Mucosa of stomach (tissue), 1 donor: ENCODE data around the gene TXNL4A.
"Not testable (repeated sequence)": the region's sequence is repeated elsewhere in the genome, so short reads cannot be mapped to it uniquely, and the experiment has no call there.

Experiments
- H3K27me3 ChIP-seq: one replicate; pipeline ENCODE4 v1.7.0; 2013; ENCODE audit warnings: mild to moderate bottlenecking, low read length; ENCODE audit not compliant: control insufficient read depth, insufficient read depth
- H3K36me3 ChIP-seq: one replicate; pipeline ENCODE4 v1.7.0; 2013; ENCODE audit warnings: low read length; ENCODE audit not compliant: control insufficient read depth, insufficient read depth
- H3K4me1 ChIP-seq: one replicate; pipeline ENCODE4 v1.7.0; 2013; ENCODE audit warnings: mild to moderate bottlenecking, low read length; ENCODE audit not compliant: control insufficient read depth, insufficient read depth
- H3K4me3 ChIP-seq: one replicate; pipeline ENCODE4 v1.7.0; 2013; ENCODE audit warnings: low read length
- H3K9ac ChIP-seq: one replicate; pipeline ENCODE4 v1.7.0; 2013; ENCODE audit warnings: mild to moderate bottlenecking, low read length, moderate library complexity
- H3K9me3 ChIP-seq: one replicate; pipeline ENCODE4 v1.7.0; 2013; ENCODE audit warnings: mild to moderate bottlenecking, low read length, moderate library complexity; ENCODE audit not compliant: control insufficient read depth
- donor health status: Pancreatic carcinoma.

Gene TXNL4A

DNA sequence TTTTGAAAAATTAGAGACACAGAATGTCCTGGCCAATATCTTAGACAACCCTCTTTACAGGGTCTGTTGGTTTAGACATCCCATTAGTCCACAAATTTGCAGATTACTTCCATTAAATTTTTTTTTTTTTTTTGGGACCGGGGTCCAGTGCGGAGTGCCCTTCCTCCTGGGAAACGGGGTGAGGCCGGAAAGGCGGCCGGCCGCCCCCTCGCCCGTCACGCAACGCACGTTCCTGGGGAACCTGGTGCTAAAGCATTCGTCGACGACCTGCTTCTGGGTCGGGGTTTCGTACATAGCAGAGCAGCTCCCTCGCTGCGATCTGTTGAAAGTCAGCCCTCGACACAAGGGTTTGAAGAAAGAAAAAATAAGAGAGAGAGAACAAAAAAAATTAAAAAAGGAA is 24.4 kb upstream of the TXNL4A start:
- H3K9me3 ChIP-seq, result no peaks in the 10 kb centered on the region
- H3K27me3 ChIP-seq, result no peaks in the 10 kb centered on the region
- H3K4me1 ChIP-seq, result no peaks in the 10 kb centered on the region
- H3K9ac ChIP-seq, result no peak overlapping the region
- H3K36me3 ChIP-seq, result no peaks in the 10 kb centered on the region
- H3K4me3 ChIP-seq, result no peak overlapping the region

DNA sequence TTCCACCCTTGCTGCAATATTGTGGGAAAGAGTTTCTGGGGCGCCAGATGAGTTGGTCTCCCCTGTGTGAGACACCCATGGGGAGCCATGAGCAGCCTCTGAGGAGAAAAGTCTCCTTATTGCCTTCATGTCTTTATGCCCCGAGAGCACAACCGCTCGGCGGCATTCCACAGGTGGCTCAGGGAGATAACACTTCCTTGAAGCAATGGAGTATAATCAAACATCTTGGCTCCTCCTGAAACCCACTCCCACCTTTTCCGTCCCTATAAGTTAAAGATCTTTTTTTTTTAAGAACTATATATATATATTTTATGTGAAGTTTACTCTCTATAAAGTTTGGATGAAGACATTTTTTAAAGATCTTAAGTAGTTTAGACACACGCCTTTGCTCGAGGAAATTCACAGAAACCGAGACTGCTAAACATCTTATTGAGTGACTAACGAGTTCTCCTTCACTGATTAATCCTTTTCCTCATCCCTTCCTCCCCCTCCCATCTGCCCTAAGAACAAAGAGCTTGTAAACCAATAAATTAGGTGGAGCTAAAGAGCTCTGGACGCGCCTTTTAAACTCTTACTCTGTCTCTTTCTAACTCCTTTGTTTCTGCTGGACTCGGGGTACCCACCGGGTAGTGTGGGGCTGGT is 23.3 kb upstream of the TXNL4A start:
- H3K9ac ChIP-seq, H3K9me3 ChIP-seq, H3K4me3 ChIP-seq, H3K4me1 ChIP-seq, H3K27me3 ChIP-seq, H3K36me3 ChIP-seq: not testable (repeated sequence)

DNA sequence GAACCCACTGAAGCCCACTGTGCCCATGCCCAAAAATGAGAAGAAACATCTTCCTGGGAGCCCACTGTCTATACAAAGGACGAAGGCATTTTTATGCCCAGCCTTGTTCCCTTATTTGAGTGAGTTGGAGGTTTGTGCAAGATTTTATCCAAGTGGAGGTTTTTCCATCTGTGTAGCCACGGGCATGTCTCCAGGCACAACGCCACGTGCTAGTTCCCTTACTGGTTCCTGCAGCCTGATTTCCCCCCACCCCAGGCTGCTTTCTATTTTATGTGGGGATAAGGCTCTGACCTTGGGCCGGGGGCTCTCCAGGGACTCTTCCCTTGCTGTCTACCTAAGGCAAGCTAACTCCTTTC is 22.2 kb upstream of the TXNL4A start:
- H3K9ac ChIP-seq, result no peak overlapping the region
- no peak overlapping the region for H3K4me3 ChIP-seq
- H3K4me1 ChIP-seq, result no peaks in the 10 kb centered on the region
- H3K27me3 ChIP-seq, result no peaks in the 10 kb centered on the region
- no peaks in the 10 kb centered on the region for H3K36me3 ChIP-seq
- no peaks in the 10 kb centered on the region for H3K9me3 ChIP-seq

DNA sequence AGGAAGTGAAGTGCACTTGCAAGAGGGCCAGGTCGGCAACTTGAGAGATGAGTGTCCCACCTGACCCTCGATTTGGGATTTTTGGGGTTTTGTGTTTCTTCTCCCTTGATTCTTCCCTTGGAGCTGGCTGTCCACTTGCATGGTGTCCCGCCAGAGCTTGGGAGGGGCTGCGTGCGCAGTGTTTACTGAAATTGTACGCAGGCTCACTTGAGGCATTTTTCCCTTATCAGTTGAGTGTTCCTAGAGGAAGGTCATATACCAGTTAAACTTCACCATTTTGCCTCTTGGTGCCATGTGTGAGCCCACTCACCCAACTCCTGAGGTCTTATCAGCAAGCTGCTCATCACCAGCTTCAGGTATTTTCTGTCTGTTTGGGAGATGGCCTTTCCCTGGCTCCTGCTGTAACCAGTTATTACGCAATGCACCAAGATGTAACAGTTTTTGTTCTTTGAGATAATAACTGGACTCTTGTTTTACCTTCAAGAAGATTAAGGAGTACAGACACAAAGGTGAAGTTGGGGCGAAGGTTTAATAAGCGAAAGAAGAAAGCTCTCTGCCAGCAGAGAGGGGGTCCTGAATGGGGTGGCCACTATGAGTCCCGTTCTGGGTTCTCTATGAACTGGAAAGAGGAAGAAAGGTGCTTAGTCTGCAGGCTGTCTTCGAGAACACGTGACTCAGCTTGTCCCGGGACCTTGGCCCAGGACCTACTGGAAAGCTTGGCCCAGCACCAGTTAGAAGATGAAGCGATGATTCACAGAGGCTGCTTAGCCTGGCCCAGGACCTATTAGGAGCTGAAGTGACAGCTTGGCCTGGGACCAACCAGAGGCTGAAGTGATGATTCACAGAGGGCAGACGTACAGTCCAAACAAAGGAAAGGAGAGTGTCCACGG is 21.5 kb upstream of the TXNL4A start:
- H3K27me3 ChIP-seq, result no peaks in the 10 kb centered on the region
- H3K4me3 ChIP-seq, result no peak overlapping the region
- H3K9me3 ChIP-seq, result no peaks in the 10 kb centered on the region

DNA sequence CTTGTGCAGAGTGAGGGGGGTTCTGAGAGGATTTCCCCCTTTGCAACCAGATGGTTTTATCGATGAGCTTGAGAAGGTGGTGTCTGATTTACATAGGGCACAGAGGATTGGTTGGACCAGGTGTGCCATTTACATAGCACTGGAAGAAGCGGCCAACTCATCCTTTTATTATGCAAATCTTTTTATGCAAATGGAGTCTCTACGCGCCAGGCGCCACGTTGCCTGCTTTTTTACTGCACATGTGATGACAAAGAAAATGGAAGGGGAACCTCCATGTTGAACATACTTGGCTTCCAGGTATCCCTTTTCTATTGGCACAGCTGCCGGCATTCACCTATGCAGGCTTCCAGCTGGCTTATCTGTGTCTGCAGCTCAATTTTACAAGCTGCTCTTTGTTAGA is 18.4 kb upstream of the TXNL4A start:
- no peaks in the 10 kb centered on the region for H3K9me3 ChIP-seq
- H3K4me1 ChIP-seq, result no peaks in the 10 kb centered on the region
- H3K9ac ChIP-seq, result no peak overlapping the region
- H3K27me3 ChIP-seq, result no peaks in the 10 kb centered on the region
- no peaks in the 10 kb centered on the region for H3K36me3 ChIP-seq
- H3K4me3 ChIP-seq, result no peak overlapping the region

More for the DNA sequence above, 21.5 kb upstream of the TXNL4A start:
- no peaks in the 10 kb centered on the region for H3K4me1 ChIP-seq
- no peaks in the 10 kb centered on the region for H3K36me3 ChIP-seq
- no peak overlapping the region for H3K9ac ChIP-seq

DNA sequence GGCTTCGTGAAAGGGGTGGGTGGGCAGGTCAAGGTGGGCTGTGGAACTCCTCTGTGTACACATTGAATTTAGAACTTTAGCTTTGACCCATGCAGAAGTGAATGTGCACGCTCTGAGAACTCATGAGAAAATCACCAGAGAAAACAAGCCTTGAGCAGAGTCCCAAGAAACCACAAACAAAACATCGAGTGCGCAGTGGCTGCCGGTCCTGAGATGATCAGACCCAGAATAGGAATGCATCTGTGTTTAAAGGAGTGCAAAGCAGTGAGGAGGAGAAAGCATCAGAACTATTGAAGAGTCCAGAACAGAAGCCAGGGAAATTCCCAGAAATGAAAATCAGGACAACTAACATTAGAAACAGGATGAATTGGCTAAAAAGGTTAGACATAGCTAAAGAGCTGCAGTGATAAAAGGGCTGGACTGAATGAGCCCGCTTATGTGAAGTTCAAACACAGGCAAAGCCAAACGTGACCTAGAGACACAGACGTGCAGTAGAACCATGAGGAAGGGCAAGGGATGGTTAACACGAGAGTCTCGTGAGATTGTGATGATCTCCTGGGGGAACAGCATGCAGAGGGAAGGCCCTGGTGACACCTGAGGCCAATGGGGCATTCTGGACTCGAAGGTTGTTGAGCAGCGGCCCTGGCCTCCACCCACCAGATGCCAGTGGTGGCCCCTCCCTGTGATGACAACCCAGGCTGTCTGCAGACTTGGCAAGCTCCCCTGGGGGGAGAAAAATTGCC is 16.4 kb upstream of the TXNL4A start:
- Histone ChIP-seq H3K4me1 (no peaks in the 10 kb centered on the region), H3K27me3 (no peaks in the 10 kb centered on the region), H3K36me3 (no peaks in the 10 kb centered on the region), H3K9me3 (no peaks in the 10 kb centered on the region), H3K4me3 (no peak overlapping the region), H3K9ac (no peak overlapping the region)

DNA sequence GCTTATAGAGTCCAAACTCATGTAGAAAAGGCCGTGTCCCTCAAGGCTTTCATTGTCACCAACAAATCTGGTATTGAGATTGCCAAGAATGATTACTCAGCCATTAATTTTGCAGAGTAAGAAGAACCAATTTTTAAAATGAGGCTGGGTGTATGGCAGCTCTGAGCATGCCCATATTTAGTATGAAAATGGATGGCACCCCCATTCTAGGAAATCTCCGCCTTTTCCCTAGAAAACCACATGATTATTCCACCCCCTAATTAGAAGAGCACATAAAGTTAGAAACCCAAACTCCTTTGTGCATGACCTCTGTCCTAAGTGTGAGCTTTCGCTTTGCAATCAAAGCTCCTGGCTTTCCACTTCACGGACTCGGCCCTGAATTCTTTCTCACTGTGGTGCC is 14.1 kb upstream of the TXNL4A start:
- Histone ChIP-seq H3K9ac (no peak overlapping the region), H3K9me3 (no peaks in the 10 kb centered on the region), H3K4me3 (no peak overlapping the region), H3K36me3 (no peaks in the 10 kb centered on the region), H3K4me1 (no peaks in the 10 kb centered on the region), H3K27me3 (no peaks in the 10 kb centered on the region)

DNA sequence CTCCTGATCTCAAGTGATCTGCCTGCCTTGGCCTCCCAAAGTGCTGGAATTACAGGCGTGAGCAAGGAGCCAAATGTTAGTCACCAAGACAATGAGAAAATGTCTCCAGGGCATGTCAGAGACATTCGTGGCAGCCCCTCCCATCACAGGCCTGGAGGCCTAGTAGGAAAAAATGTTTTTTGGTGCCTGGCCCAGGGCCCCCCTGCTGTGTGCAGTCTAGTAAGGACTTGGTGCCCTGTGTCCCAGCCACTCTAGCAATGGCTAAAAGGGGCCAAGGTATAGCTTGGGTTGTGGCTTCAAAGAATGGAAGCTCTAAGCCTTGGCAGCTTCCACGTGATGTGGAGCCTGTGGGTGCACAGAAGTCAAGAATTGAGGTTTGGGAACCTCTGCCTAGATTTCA is 12.5 kb upstream of the TXNL4A start:
- H3K27me3 ChIP-seq, result no peaks in the 10 kb centered on the region
- no peak overlapping the region for H3K4me3 ChIP-seq
- H3K9ac ChIP-seq, result no peak overlapping the region
- no peaks in the 10 kb centered on the region for H3K9me3 ChIP-seq
- H3K4me1 ChIP-seq, result no peaks in the 10 kb centered on the region
- H3K36me3 ChIP-seq, result no peaks in the 10 kb centered on the region

DNA sequence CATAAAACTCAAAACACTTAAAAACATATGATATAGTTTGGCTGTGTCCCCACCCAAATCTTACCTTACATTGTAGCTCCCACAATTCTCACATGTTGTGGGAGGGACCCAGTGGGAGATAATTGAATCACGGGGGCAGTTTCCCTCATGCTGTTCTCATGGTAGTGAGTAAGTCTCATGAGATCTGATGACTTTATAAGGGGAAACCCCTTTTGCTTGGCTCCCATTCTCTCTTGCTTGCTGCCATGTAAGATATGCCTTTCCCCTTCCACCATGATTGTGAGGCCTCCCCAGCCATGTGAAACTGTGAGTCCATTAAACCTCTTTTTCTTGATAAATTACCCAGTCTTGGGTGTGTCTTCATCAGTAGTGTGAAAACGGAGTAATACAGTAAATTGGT is 11.3 kb upstream of the TXNL4A start:
- not testable (repeated sequence) for H3K9me3 ChIP-seq, H3K36me3 ChIP-seq, H3K4me1 ChIP-seq, H3K27me3 ChIP-seq, H3K9ac ChIP-seq, H3K4me3 ChIP-seq

DNA sequence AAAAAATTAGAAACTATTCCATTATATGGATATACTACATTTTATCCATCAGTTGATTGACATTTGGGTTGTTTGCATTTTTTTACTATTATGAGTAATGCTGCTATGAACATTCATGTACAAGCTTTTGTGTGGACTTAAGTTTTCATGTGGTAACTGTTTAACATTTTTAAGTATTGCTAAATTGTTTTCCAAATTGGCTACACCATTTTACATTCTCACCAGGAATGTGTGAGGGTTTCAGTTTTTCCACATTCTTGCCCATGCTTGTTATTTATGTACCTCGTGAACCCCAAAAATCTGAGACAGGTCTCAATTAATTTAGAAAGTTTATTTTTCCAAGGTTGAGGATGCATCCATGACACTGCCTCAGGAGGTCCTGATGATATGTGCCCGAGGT is 3.1 kb upstream of the TXNL4A start:
- no peak overlapping the region for H3K9ac ChIP-seq
- H3K4me3 ChIP-seq, result no peak overlapping the region
- no peaks in the 10 kb centered on the region for H3K36me3 ChIP-seq
- no peaks in the 10 kb centered on the region for H3K9me3 ChIP-seq
- peaks cover 6% of the 10 kb centered on the region for H3K4me1 ChIP-seq
- no peaks in the 10 kb centered on the region for H3K27me3 ChIP-seq

DNA sequence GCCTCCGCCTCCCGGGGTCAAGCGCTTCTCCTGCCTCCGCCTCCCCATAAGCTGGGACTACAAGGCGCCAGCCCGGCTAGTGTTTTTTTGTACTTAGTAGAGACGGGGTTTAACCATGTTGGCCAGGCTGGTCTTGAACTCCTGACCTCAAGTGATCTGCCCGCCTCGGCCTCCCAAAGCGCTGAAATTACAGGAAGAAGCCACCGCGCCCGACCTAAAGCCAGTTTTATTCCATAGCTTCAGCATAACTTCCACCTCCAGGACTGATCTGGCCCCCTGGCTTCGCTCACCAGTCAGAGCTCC is 783 bp upstream of the TXNL4A start:
- H3K4me1 ChIP-seq, result peaks cover 8% of the 10 kb centered on the region
- peak overlapping the region; percentile 77 for H3K4me3 ChIP-seq
- no peaks in the 10 kb centered on the region for H3K27me3 ChIP-seq
- peak overlapping the region; percentile 93 for H3K9ac ChIP-seq
- no peaks in the 10 kb centered on the region for H3K9me3 ChIP-seq
- H3K36me3 ChIP-seq, result no peaks in the 10 kb centered on the region

DNA sequence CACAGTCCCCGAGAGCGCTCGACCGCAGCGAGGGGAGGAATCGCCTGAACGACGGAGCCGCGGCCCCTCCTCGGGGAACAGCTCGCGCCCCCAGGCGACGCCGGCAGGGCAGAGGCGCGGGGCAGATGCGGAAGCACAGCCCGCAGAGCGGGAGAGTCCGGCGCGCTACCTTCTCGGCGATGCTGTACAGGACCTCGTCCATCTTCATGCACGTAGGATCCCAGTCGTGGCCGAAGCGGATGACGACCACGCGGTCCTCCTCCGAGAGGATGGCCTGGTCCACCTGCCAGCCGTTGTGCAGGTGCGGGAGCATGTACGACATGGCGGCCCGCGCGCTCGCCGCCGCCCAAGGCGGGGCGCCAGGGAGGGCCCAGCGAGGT is 302 bp downstream of the TXNL4A start:
- H3K9ac ChIP-seq, result peak overlapping the region; percentile 93
- peaks cover 8% of the 10 kb centered on the region for H3K4me1 ChIP-seq
- H3K9me3 ChIP-seq, result no peaks in the 10 kb centered on the region
- H3K27me3 ChIP-seq, result no peaks in the 10 kb centered on the region
- no peaks in the 10 kb centered on the region for H3K36me3 ChIP-seq
- peak overlapping the region; percentile 77 for H3K4me3 ChIP-seq
